Measurements from ENCODE around the gene AOPEP. TPM values are rescaled to one million over a fixed set of nuclear protein-coding genes. Genes with fewer than 3 reads are reported as not detected.

Gene AOPEP
- total RNA-seq, 1 experiment from 2014 or later: 36.4 TPM

GRCh38 chr9:95062596-95063065 is 336.1 kb downstream of the AOPEP start:
- Histone ChIP-seq H3K36me3 (ENCODE audit: control insufficient read depth, insufficient read depth, low read length) (peaks cover 3% of the 10 kb centered on the region; the same call in 1 of the 2 replicates), H3K4me3 (ENCODE audit: low read depth in 2 of 2, low read length in 2 of 2) (no peak overlapping the region), H3K4me1 (ENCODE audit: control insufficient read depth, insufficient read depth, low read length) (peaks cover 11% of the 10 kb centered on the region; the same call in 1 of the 2 replicates), H3K9me3 (ENCODE audit: control insufficient read depth, insufficient read depth, low read depth, low read length) (no peaks in the 10 kb centered on the region), H3K27ac (ENCODE audit: low read length) (no peak overlapping the region), H3K27me3 (ENCODE audit: control insufficient read depth, insufficient read depth, low read length) (no peaks in the 10 kb centered on the region)
- no peak for ATAC-seq
- intact Hi-C loops (cut with micrococcal nuclease; ENCODE audit: unreplicated experiment) (no loop called here), in situ Hi-C loops (cut with HindIII; ENCODE audit: low pct_unique_long_range_greater_than_20kb, low sequenced_read_pairs) (no loop called here)
- CTCF ChIA-PET: no interaction called here
- TF ChIP-seq TCF7L2 (IDR thresholded peaks at IDR 0.05; ENCODE audit: low read depth, low read length): no peak
- TF ChIP-seq, protein P1, sequence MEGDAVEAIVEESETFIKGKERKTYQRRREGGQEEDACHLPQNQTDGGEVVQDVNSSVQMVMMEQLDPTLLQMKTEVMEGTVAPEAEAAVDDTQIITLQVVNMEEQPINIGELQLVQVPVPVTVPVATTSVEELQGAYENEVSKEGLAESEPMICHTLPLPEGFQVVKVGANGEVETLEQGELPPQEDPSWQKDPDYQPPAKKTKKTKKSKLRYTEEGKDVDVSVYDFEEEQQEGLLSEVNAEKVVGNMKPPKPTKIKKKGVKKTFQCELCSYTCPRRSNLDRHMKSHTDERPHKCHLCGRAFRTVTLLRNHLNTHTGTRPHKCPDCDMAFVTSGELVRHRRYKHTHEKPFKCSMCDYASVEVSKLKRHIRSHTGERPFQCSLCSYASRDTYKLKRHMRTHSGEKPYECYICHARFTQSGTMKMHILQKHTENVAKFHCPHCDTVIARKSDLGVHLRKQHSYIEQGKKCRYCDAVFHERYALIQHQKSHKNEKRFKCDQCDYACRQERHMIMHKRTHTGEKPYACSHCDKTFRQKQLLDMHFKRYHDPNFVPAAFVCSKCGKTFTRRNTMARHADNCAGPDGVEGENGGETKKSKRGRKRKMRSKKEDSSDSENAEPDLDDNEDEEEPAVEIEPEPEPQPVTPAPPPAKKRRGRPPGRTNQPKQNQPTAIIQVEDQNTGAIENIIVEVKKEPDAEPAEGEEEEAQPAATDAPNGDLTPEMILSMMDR (IDR thresholded peaks at IDR 0.05): no peak
- TF ChIP-seq POLR2AphosphoS5 (IDR thresholded peaks at IDR 0.05; ENCODE audit: low read depth, low read length): no peak
- TF ChIP-seq, protein P2, sequence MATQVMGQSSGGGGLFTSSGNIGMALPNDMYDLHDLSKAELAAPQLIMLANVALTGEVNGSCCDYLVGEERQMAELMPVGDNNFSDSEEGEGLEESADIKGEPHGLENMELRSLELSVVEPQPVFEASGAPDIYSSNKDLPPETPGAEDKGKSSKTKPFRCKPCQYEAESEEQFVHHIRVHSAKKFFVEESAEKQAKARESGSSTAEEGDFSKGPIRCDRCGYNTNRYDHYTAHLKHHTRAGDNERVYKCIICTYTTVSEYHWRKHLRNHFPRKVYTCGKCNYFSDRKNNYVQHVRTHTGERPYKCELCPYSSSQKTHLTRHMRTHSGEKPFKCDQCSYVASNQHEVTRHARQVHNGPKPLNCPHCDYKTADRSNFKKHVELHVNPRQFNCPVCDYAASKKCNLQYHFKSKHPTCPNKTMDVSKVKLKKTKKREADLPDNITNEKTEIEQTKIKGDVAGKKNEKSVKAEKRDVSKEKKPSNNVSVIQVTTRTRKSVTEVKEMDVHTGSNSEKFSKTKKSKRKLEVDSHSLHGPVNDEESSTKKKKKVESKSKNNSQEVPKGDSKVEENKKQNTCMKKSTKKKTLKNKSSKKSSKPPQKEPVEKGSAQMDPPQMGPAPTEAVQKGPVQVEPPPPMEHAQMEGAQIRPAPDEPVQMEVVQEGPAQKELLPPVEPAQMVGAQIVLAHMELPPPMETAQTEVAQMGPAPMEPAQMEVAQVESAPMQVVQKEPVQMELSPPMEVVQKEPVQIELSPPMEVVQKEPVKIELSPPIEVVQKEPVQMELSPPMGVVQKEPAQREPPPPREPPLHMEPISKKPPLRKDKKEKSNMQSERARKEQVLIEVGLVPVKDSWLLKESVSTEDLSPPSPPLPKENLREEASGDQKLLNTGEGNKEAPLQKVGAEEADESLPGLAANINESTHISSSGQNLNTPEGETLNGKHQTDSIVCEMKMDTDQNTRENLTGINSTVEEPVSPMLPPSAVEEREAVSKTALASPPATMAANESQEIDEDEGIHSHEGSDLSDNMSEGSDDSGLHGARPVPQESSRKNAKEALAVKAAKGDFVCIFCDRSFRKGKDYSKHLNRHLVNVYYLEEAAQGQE (IDR thresholded peaks at IDR 0.05; ENCODE audit: insufficient read depth in 1 of 2, low read depth in 2 of 2, low read length in 1 of 2): no peak
- no peak for TF ChIP-seq SIN3A (IDR thresholded peaks at IDR 0.05; ENCODE audit: borderline replicate concordance, insufficient read depth, low read depth, low read length)
- POLR2A ChIA-PET: no interaction called here
- BruUV-seq (replicated peaks): no TSS peak
- no peak for DNase-seq (ENCODE audit: low read depth, low spot score)

GRCh38 chr9:95063300-95063699 is 336.8 kb downstream of the AOPEP start:
- ChIA-PET POLR2A (no interaction called here), CTCF (no interaction called here)
- DNase-seq (ENCODE audit: low read depth, low spot score) (no peak), ATAC-seq (no peak)
- in situ Hi-C loops (cut with HindIII; ENCODE audit: low pct_unique_long_range_greater_than_20kb, low sequenced_read_pairs) (no loop called here), intact Hi-C loops (cut with micrococcal nuclease; ENCODE audit: unreplicated experiment) (no loop called here)
- no peaks in the 10 kb centered on the region for H3K9me3 ChIP-seq (ENCODE audit: control insufficient read depth, insufficient read depth, low read depth, low read length)
- H3K4me3 ChIP-seq (ENCODE audit: low read depth in 2 of 2, low read length in 2 of 2): no peak overlapping the region
- no peaks in the 10 kb centered on the region for H3K27me3 ChIP-seq (ENCODE audit: control insufficient read depth, insufficient read depth, low read length)
- TF ChIP-seq POLR2AphosphoS5 (IDR thresholded peaks at IDR 0.05; ENCODE audit: low read depth, low read length) (no peak), TCF7L2 (IDR thresholded peaks at IDR 0.05; ENCODE audit: low read depth, low read length) (no peak), SIN3A (IDR thresholded peaks at IDR 0.05; ENCODE audit: borderline replicate concordance, insufficient read depth, low read depth, low read length) (no peak)
- TF ChIP-seq, protein P2 (IDR thresholded peaks at IDR 0.05; ENCODE audit: insufficient read depth in 1 of 2, low read depth in 2 of 2, low read length in 1 of 2): no peak
- TF ChIP-seq, protein P1 (IDR thresholded peaks at IDR 0.05): no peak
- peaks cover 9% of the 10 kb centered on the region; the same call in 1 of the 2 replicates for H3K4me1 ChIP-seq (ENCODE audit: control insufficient read depth, insufficient read depth, low read length)
- H3K36me3 ChIP-seq (ENCODE audit: control insufficient read depth, insufficient read depth, low read length): peaks cover 3% of the 10 kb centered on the region; the same call in 1 of the 2 replicates
- no peak overlapping the region for H3K27ac ChIP-seq (ENCODE audit: low read length)
- no TSS peak for BruUV-seq (replicated peaks)

Data from Panc1 (cell line).